Measurements from ENCODE around the gene NIPAL3. TPM values are rescaled to one million over a fixed set of nuclear protein-coding genes. Genes with fewer than 3 reads are reported as not detected.

The NIPAL3 gene
- total and polyA plus RNA-seq, 3 experiments from 2014 or later: 31.3 to 55.5 (median 33.2) TPM

DNA sequence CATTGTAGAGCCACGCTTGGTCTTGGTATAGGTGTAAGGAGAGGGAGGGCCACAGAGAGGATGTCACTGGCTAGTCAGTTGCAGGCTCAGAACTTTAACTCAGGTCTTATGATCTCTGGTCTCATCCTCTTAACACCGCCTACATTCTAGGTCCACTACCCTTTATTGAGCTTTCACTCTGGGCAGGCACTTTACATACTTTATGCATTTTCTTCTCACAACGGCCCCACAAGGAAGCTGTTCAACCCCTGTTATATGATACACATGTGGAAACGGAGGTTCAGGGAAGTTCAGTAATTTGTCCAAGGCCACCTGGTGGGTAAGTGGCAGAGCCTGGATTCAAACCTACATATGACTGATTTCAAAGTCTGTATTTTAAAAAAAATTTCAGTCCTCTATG, 61.7 kb downstream of the NIPAL3 start:
- Histone ChIP-seq H3K4me3 (ENCODE audit: low read length) (no peak overlapping the region), H3K27me3 (ENCODE audit: insufficient read depth, low read length, poor library complexity, severe bottlenecking) (no peaks in the 10 kb centered on the region), H3K4me1 (ENCODE audit: insufficient read depth, low read length) (peaks cover 27% of the 10 kb centered on the region), H3K9me3 (ENCODE audit: low read length) (no peaks in the 10 kb centered on the region), H3K27ac (ENCODE audit: low read depth, low read length) (no peak overlapping the region), H3K36me3 (ENCODE audit: insufficient read depth, low read length) (no peaks in the 10 kb centered on the region)
- ChIA-PET CTCF (interaction anchor here (0.7 kb wide), 1 partner anchor 62 kb away, joined by 3 read pairs; the partner anchor contains the start of gene NIPAL3), POLR2A (interaction anchor here (1.0 kb wide), 1 partner anchor 10 kb away, joined by 4 read pairs; no protein-coding TSS in a partner anchor)
- Mint-ChIP-seq H3K27me3 (no peaks in the 10 kb centered on the region), H3K27ac (peak overlapping the region in 4 of 8 donors; percentile 14 to 82 (median 66)), H3K4me1 (peaks cover 17 to 30% (median 25%) of the 10 kb centered on the region in 3 donors), H3K9me3 (no peaks in the 10 kb centered on the region), H3K36me3 (peaks cover 0 to 6% (median 2%) of the 10 kb centered on the region in 3 donors), H3K4me3 (no peak overlapping the region)
- DNase-seq: no peak

DNA sequence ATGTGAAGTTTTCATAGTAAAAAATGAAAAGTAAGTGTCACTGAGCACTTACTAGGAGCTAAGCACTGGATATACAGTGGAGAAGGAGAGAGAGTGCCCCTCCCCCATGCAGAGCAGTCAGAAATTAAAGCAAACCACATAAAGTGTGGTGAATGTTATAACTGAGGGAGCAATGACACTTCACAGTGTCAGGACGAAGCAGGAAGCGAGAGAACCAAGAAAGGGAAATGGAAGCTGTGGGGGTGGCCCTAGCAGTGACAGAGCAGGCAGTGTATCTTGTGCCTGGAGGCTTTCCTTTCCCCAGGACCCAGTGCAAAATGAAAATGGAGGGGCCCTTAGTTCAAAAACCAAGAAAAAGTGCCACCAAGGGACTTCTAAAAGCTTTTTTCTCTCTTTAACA, 65.5 kb downstream of the NIPAL3 start:
- Histone ChIP-seq H3K9me3 (ENCODE audit: low read length) (no peaks in the 10 kb centered on the region), H3K36me3 (ENCODE audit: insufficient read depth, low read length) (no peaks in the 10 kb centered on the region), H3K4me1 (ENCODE audit: insufficient read depth, low read length) (peaks cover 64% of the 10 kb centered on the region), H3K27me3 (ENCODE audit: insufficient read depth, low read length, poor library complexity, severe bottlenecking) (no peaks in the 10 kb centered on the region), H3K4me3 (ENCODE audit: low read length) (peak overlapping the region; percentile 32), H3K27ac (ENCODE audit: low read depth, low read length) (peak overlapping the region; percentile 32)
- peaks cover 0 to 2% of the 10 kb centered on the region in 2 donors for H3K27me3 Mint-ChIP-seq
- ChIA-PET POLR2A (interaction anchor here (0.6 to 4.3 kb wide), 7 partner anchors 21 to 541 kb away, joined by 3 to 38 read pairs (median 3); partner anchors contain the start of genes RCAN3 and STPG1), CTCF (interaction anchor here (1.2 to 1.9 kb wide), 9 partner anchors 9 to 106 kb away, joined by 3 to 8 read pairs (median 5); partner anchors contain the start of genes NIPAL3 and RCAN3)
- H3K9me3 Mint-ChIP-seq: no peaks in the 10 kb centered on the region
- H3K27ac Mint-ChIP-seq: peak overlapping the region; percentile 94 to 99 (median 98)
- DNase-seq: peak; percentile 6 to 77 (median 52)
- peak overlapping the region; percentile 44 to 84 (median 83) for H3K4me3 Mint-ChIP-seq
- H3K36me3 Mint-ChIP-seq: peaks cover 0 to 6% (median 2%) of the 10 kb centered on the region in 3 donors
- H3K4me1 Mint-ChIP-seq: peaks cover 50 to 65% (median 51%) of the 10 kb centered on the region in 3 donors

GRCh38 chr1:24481843-24482610, 66.4 kb downstream of the NIPAL3 start:
- Histone ChIP-seq H3K27me3 (ENCODE audit: insufficient read depth, low read length, poor library complexity, severe bottlenecking) (no peaks in the 10 kb centered on the region), H3K27ac (ENCODE audit: low read depth, low read length) (peak overlapping the region; percentile 32), H3K4me1 (ENCODE audit: insufficient read depth, low read length) (peaks cover 73% of the 10 kb centered on the region), H3K4me3 (ENCODE audit: low read length) (peak overlapping the region; percentile 32), H3K36me3 (ENCODE audit: insufficient read depth, low read length) (no peaks in the 10 kb centered on the region), H3K9me3 (ENCODE audit: low read length) (no peaks in the 10 kb centered on the region)
- ChIA-PET CTCF (interaction anchor here (1.2 to 1.9 kb wide), 9 partner anchors 8 to 105 kb away, joined by 3 to 8 read pairs (median 5); partner anchors contain the start of genes NIPAL3 and RCAN3), POLR2A (interaction anchor here (0.7 to 4.3 kb wide), 6 partner anchors 11 to 950 kb away, joined by 3 to 38 read pairs (median 6); partner anchors contain the start of genes RCAN3 and STPG1)
- Mint-ChIP-seq H3K36me3 (peaks cover 0 to 4% (median 2%) of the 10 kb centered on the region in 3 donors), H3K4me3 (peak overlapping the region; percentile 38 to 84 (median 83)), H3K27ac (peak overlapping the region; percentile 94 to 99 (median 98)), H3K4me1 (peaks cover 59 to 74% (median 60%) of the 10 kb centered on the region in 3 donors), H3K9me3 (no peaks in the 10 kb centered on the region), H3K27me3 (peaks cover 0 to 2% of the 10 kb centered on the region in 2 donors)
- DNase-seq: peak; percentile 6 to 79 (median 60)

DNA sequence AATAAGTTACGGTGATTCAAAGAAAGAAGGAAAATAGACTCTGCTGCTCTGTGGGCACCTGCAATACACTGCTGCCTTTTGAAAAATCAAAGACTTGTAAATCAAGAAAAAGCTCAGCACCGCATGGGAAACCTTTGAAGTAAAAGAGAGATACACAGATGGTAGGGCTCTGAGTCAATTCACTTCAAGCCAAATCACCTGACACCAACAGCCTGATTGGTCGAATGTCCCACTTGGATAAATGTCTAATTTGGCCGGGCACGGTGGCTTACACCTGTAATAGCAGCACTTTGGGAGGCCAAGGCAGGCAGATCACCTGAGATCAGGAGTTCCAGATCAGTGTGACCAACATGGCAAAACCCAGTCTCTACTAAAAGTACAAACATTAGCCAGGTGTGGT, 67.8 kb downstream of the NIPAL3 start:
- peaks cover 87% of the 10 kb centered on the region for H3K4me1 ChIP-seq (ENCODE audit: insufficient read depth, low read length)
- Mint-ChIP-seq H3K27ac (peak overlapping the region; percentile 81 to 98 (median 90)), H3K9me3 (no peaks in the 10 kb centered on the region), H3K4me1 (peaks cover 65 to 81% (median 68%) of the 10 kb centered on the region in 3 donors), H3K36me3 (no peaks in the 10 kb centered on the region), H3K27me3 (peaks cover 0 to 2% of the 10 kb centered on the region in 2 donors), H3K4me3 (peak overlapping the region in 6 of 7 donors; percentile 32 to 59 (median 38))
- ChIA-PET CTCF (interaction anchor here (1.0 to 2.2 kb wide), 3 partner anchors 19 to 104 kb away, joined by 3 to 10 read pairs (median 5); partner anchors contain the start of genes NIPAL3 and RCAN3), POLR2A (interaction anchor here (4.3 kb wide), 1 partner anchor 18 kb away, joined by 38 read pairs; the partner anchor contains the start of gene RCAN3)
- DNase-seq: peak in 1 of 5 donors; percentile 75
- H3K27ac ChIP-seq (ENCODE audit: low read depth, low read length): no peak overlapping the region
- no peaks in the 10 kb centered on the region for H3K27me3 ChIP-seq (ENCODE audit: insufficient read depth, low read length, poor library complexity, severe bottlenecking)
- H3K9me3 ChIP-seq (ENCODE audit: low read length): no peaks in the 10 kb centered on the region
- no peaks in the 10 kb centered on the region for H3K36me3 ChIP-seq (ENCODE audit: insufficient read depth, low read length)
- peak overlapping the region; percentile 18 for H3K4me3 ChIP-seq (ENCODE audit: low read length)

GRCh38 chr1:24484199-24484598, 68.6 kb downstream of the NIPAL3 start:
- Histone ChIP-seq H3K4me1 (ENCODE audit: insufficient read depth, low read length) (peaks cover 94% of the 10 kb centered on the region), H3K36me3 (ENCODE audit: insufficient read depth, low read length) (no peaks in the 10 kb centered on the region), H3K9me3 (ENCODE audit: low read length) (no peaks in the 10 kb centered on the region), H3K27me3 (ENCODE audit: insufficient read depth, low read length, poor library complexity, severe bottlenecking) (no peaks in the 10 kb centered on the region), H3K4me3 (ENCODE audit: low read length) (peak overlapping the region; percentile 17), H3K27ac (ENCODE audit: low read depth, low read length) (no peak overlapping the region)
- CTCF ChIA-PET: interaction anchor here (1.0 to 2.2 kb wide), 4 partner anchors 18 to 103 kb away, joined by 3 to 10 read pairs (median 4); partner anchors contain the start of genes NIPAL3 and RCAN3
- H3K4me3 Mint-ChIP-seq: peak overlapping the region in 5 of 7 donors; percentile 10 to 61 (median 59)
- DNase-seq: no peak
- no peaks in the 10 kb centered on the region for H3K36me3 Mint-ChIP-seq
- H3K4me1 Mint-ChIP-seq: peaks cover 65 to 86% (median 74%) of the 10 kb centered on the region in 3 donors
- POLR2A ChIA-PET: interaction anchor here (0.7 to 4.3 kb wide), 2 partner anchors 18 to 282 kb away, joined by 3 to 38 read pairs; partner anchors contain the start of gene RCAN3
- H3K27ac Mint-ChIP-seq: peak overlapping the region; percentile 70 to 98 (median 81)
- H3K27me3 Mint-ChIP-seq: peaks cover 0 to 2% of the 10 kb centered on the region in 2 donors
- H3K9me3 Mint-ChIP-seq: no peaks in the 10 kb centered on the region

DNA sequence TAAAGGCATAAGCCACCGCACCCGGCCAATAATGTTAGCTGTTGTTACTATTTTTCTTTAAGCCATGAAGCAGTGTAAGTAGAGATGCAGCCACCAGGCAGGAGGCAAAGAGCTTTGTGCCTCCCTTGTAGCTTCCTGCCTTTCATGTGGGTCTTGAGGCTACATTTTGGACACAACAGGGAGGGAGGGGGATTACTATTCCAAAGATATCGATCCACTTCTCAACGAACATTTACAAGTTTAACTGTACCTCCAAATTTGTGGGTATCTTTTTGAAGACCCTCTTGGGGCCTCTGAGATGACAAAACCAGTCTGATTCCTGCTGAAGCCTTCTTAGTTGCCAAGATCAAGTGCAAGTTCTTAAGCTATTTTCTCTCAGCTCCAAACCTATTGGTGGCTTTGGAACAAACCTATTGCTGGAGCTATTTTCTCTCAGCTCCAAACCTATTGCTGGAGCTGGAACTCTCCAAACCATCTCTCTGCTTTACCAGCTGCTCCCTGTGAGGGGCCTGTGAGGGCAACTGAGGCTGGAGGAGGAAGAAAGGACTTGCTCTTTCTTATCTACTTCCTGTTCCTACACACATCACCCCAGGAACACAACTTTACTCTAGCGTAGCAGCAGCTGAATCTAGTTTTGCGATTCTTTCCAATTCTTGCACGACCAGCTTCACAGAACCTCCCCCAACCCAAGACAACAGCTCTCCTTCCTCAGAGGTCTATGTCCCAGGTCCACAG, 70.9 kb downstream of the NIPAL3 start:
- H3K27ac ChIP-seq (ENCODE audit: low read depth, low read length): peak overlapping the region; percentile 45
- Mint-ChIP-seq H3K4me3 (peak overlapping the region; percentile 24 to 77 (median 72)), H3K4me1 (peaks cover 50 to 73% (median 65%) of the 10 kb centered on the region in 3 donors), H3K9me3 (no peaks in the 10 kb centered on the region), H3K27ac (peak overlapping the region; percentile 58 to 94 (median 80)), H3K36me3 (no peaks in the 10 kb centered on the region), H3K27me3 (peaks cover 0 to 2% of the 10 kb centered on the region in 2 donors)
- ChIA-PET POLR2A (interaction anchor here (0.5 to 2.7 kb wide), 9 partner anchors 10 to 1138 kb away, joined by 3 to 46 read pairs (median 5); partner anchors contain the start of genes NIPAL3 and RCAN3), CTCF (interaction anchor here (0.9 to 3.3 kb wide), 19 partner anchors 10 to 100 kb away, joined by 3 to 26 read pairs (median 4); partner anchors contain the start of genes NIPAL3 and RCAN3)
- DNase-seq: peak; percentile 8 to 80 (median 55)
- peaks cover 81% of the 10 kb centered on the region for H3K4me1 ChIP-seq (ENCODE audit: insufficient read depth, low read length)
- H3K27me3 ChIP-seq (ENCODE audit: insufficient read depth, low read length, poor library complexity, severe bottlenecking): no peaks in the 10 kb centered on the region
- no peaks in the 10 kb centered on the region for H3K36me3 ChIP-seq (ENCODE audit: insufficient read depth, low read length)
- H3K9me3 ChIP-seq (ENCODE audit: low read length): no peaks in the 10 kb centered on the region
- peak overlapping the region; percentile 51 for H3K4me3 ChIP-seq (ENCODE audit: low read length)

GRCh38 chr1:24487455-24487854, 71.9 kb downstream of the NIPAL3 start:
- H3K4me1 ChIP-seq (ENCODE audit: insufficient read depth, low read length): peaks cover 71% of the 10 kb centered on the region
- Mint-ChIP-seq H3K27me3 (peaks cover 0 to 2% of the 10 kb centered on the region in 2 donors), H3K36me3 (no peaks in the 10 kb centered on the region), H3K4me1 (peaks cover 41 to 65% (median 56%) of the 10 kb centered on the region in 3 donors), H3K9me3 (no peaks in the 10 kb centered on the region), H3K27ac (peak overlapping the region in 2 of 8 donors; percentile 43 to 80), H3K4me3 (no peak overlapping the region)
- CTCF ChIA-PET: interaction anchor here (1.3 to 3.3 kb wide), 6 partner anchors 15 to 100 kb away, joined by 5 to 26 read pairs (median 10); partner anchors contain the start of genes NIPAL3 and RCAN3
- no peaks in the 10 kb centered on the region for H3K27me3 ChIP-seq (ENCODE audit: insufficient read depth, low read length, poor library complexity, severe bottlenecking)
- no peak for DNase-seq
- no peak overlapping the region for H3K4me3 ChIP-seq (ENCODE audit: low read length)
- H3K27ac ChIP-seq (ENCODE audit: low read depth, low read length): no peak overlapping the region
- POLR2A ChIA-PET: interaction anchor here (0.6 to 2.7 kb wide), 3 partner anchors 11 to 17 kb away, joined by 4 to 46 read pairs (median 5); partner anchors contain the start of gene RCAN3
- H3K36me3 ChIP-seq (ENCODE audit: insufficient read depth, low read length): no peaks in the 10 kb centered on the region
- no peaks in the 10 kb centered on the region for H3K9me3 ChIP-seq (ENCODE audit: low read length)

All from CD8-positive, alpha-beta memory T cell (primary cell).